Liver (tissue), 9 donors: Measurements from ENCODE around the gene RAPH1. TPM values are rescaled to one million over a fixed set of nuclear protein-coding genes. Genes with fewer than 3 reads are reported as not detected.

Experiments used
- DNase-seq: peaks from one replicate; pipeline ENCODE4 v3.0.0-alpha.2; 2017; ENCODE audit warnings: low spot score
- H3K27ac ChIP-seq, 2 donors: one replicate each; pipeline ENCODE4 v1.7.0; 2013; ENCODE audit warnings: inconsistent platforms in 2 of 2, low read length in 2 of 2, control low read depth in 1 of 2, low read depth in 1 of 2, mild to moderate bottlenecking in 1 of 2
- H3K27me3 ChIP-seq, 4 donors: one replicate each; pipeline versions ENCODE4 v1.6.1 to v1.7.0; 2013; ENCODE audit warnings: low read length in 3 of 4, inconsistent platforms in 1 of 4, mild to moderate bottlenecking in 1 of 4, moderate library complexity in 1 of 4; ENCODE audit not compliant: control insufficient read depth in 4 of 4, insufficient read depth in 4 of 4
- H3K36me3 ChIP-seq, 4 donors: one replicate each; pipeline versions ENCODE4 v1.6.1 to v1.7.0; 2013; ENCODE audit warnings: low read length in 3 of 4, mild to moderate bottlenecking in 3 of 4, low read depth in 1 of 4, moderate library complexity in 1 of 4; ENCODE audit not compliant: control insufficient read depth in 4 of 4, insufficient read depth in 3 of 4
- H3K4me1 ChIP-seq, 4 donors: one replicate each; pipeline versions ENCODE4 v1.6.1 to v1.7.0; 2013; ENCODE audit warnings: low read length in 3 of 4, mild to moderate bottlenecking in 3 of 4, moderate library complexity in 1 of 4; ENCODE audit not compliant: control insufficient read depth in 4 of 4, insufficient read depth in 4 of 4
- H3K4me3 ChIP-seq, 3 donors: one replicate each; pipeline versions ENCODE4 v1.6.1 to v1.7.0; 2013; ENCODE audit warnings: low read length in 3 of 3, control low read depth in 1 of 3, low read depth in 1 of 3, mild to moderate bottlenecking in 1 of 3
- H3K9ac ChIP-seq, 2 donors: one replicate each; pipeline ENCODE4 v1.7.0; 2013; ENCODE audit warnings: low read length in 2 of 2, mild to moderate bottlenecking in 2 of 2, moderate library complexity in 2 of 2, control low read depth in 1 of 2, low read depth in 1 of 2
- H3K9me3 ChIP-seq, 4 donors: one replicate each; pipeline versions ENCODE4 v1.6.1 to v1.7.0; 2013; ENCODE audit warnings: low read length in 3 of 4; ENCODE audit not compliant: control insufficient read depth in 4 of 4
- ATF3 ChIP-seq: IDR thresholded peaks from 2 replicates; pipeline ENCODE4 v1.6.1; 2016; ENCODE audit warnings: antibody characterized with exemption
- EGR1 ChIP-seq, 2 donors: IDR thresholded peaks; 2 replicates each; pipeline ENCODE4 v1.6.1; 2016 to 2018; ENCODE audit warnings: antibody characterized with exemption in 2 of 2, low read depth in 2 of 2
- FOXA1 ChIP-seq: IDR thresholded peaks from 2 replicates; pipeline ENCODE4 v1.6.1; 2016; ENCODE audit warnings: antibody characterized with exemption
- FOXA2 ChIP-seq: IDR thresholded peaks from 2 replicates; pipeline ENCODE4 v1.6.1; 2016; ENCODE audit warnings: antibody characterized with exemption
- GABPA ChIP-seq, 2 donors: IDR thresholded peaks in 1 of 2; conservative IDR thresholded peaks in 1 of 2; 2 replicates each; pipeline ENCODE4 v1.6.1; 2016; ENCODE audit warnings: antibody characterized with exemption in 2 of 2, mild to moderate bottlenecking in 1 of 2, moderate library complexity in 1 of 2
- HNF4G ChIP-seq: IDR thresholded peaks from 2 replicates; pipeline ENCODE4 v1.6.1; 2016; ENCODE audit warnings: antibody characterized with exemption
- MAX ChIP-seq: IDR thresholded peaks from 2 replicates; pipeline ENCODE4 v1.6.1; 2016; ENCODE audit warnings: antibody characterized with exemption
- NR2F2 ChIP-seq: IDR thresholded peaks from 2 replicates; pipeline ENCODE4 v1.6.1; 2016; ENCODE audit warnings: antibody characterized with exemption
- RAD21 ChIP-seq, 2 donors: IDR thresholded peaks; 2 replicates each; pipeline ENCODE4 v1.6.1; 2016; ENCODE audit warnings: antibody characterized with exemption in 2 of 2, mild to moderate bottlenecking in 2 of 2
- SP1 ChIP-seq: IDR thresholded peaks from 2 replicates; pipeline ENCODE4 v1.6.1; 2018; ENCODE audit warnings: antibody characterized with exemption, mild to moderate bottlenecking
- TAF1 ChIP-seq: conservative IDR thresholded peaks from 2 replicates; pipeline ENCODE4 v1.6.1; 2016; ENCODE audit warnings: antibody characterized with exemption, mild to moderate bottlenecking
- ZBTB33 ChIP-seq: IDR thresholded peaks from 2 replicates; pipeline ENCODE4 v1.6.1; 2016; ENCODE audit warnings: antibody characterized with exemption
- WGBS: extraction: QIAGEN DNeasy Blood & Tissue Kit; methylation state at CpG from one replicate; pipeline ENCODE4 v1.1.7; 2013; 5-methylcytosine and 5-hydroxymethylcytosine counted together
- polyA plus RNA-seq, 2 donors: library from polyadenylated mRNA; stranded (reverse) in 1 of 2; unstranded in 1 of 2; fragments of 200-250 nt in 1 of 2; fragments of >200 nt in 1 of 2; fragmentation: Nextera tagmentation in 1 of 2; extraction: Ambion mirVana in 1 of 2; gene quantifications; one replicate each; pipeline versions ENCODE4 v1.2.1 to v1.2.3, GENCODE V29; 2013 to 2015
- total RNA-seq, 2 donors: library from RNA; depleted of rRNA; stranded (reverse); fragments of >200 nt; gene quantifications; one replicate each; pipeline ENCODE4 v1.2.3, GENCODE V29; 2014
- donor health status: healthy.
- donor health status: healthy.
- donor health status: healthy.
- donor health status: healthy.
- donor health status: healthy.

Gene RAPH1
- total and polyA plus RNA-seq, 4 donors = 7.0 to 83.1 (median 19.4) TPM

GRCh38 chr2:203346612-203347011, 188.5 kb downstream of the RAPH1 start:
- TF ChIP-seq HNF4G (no peak), GABPA (IDR thresholded peaks at IDR 0.05 in 1 of 2, conservative IDR thresholded peaks at IDR 0.05 in 1 of 2) (no peak), ATF3 (no peak)

GRCh38 chr2:203344667-203345066, 190.4 kb downstream of the RAPH1 start:
- Histone ChIP-seq H3K27me3 (no peaks in the 10 kb centered on the region), H3K4me1 (no peaks in the 10 kb centered on the region), H3K27ac (no peak overlapping the region), H3K4me3 (no peak overlapping the region), H3K36me3 (peaks cover 0 to 3% (median 0%) of the 10 kb centered on the region in 4 donors), H3K9ac (no peak overlapping the region), H3K9me3 (no peaks in the 10 kb centered on the region)
- DNase-seq = no peak
- TF ChIP-seq ATF3 = no peak
- TF ChIP-seq GABPA (IDR thresholded peaks at IDR 0.05 in 1 of 2, conservative IDR thresholded peaks at IDR 0.05 in 1 of 2) = no peak
- no peak for TF ChIP-seq RAD21 (IDR thresholded peaks at IDR 0.05)
- TF ChIP-seq ZBTB33 = no peak
- TF ChIP-seq NR2F2 = no peak
- TF ChIP-seq SP1 = no peak
- TF ChIP-seq TAF1 = no peak
- no peak for TF ChIP-seq HNF4G
- no peak for TF ChIP-seq FOXA2
- TF ChIP-seq EGR1 (IDR thresholded peaks at IDR 0.05; ENCODE audit: low read depth in 2 of 2) = no peak
- no peak for TF ChIP-seq FOXA1
- TF ChIP-seq MAX = no peak
- WGBS = 98% methylated on average over 12 of the region's 12 CpGs

More at GRCh38 chr2:203346612-203347011, 188.5 kb downstream of the RAPH1 start:
- Histone ChIP-seq H3K27me3 (no peaks in the 10 kb centered on the region), H3K9me3 (no peaks in the 10 kb centered on the region), H3K9ac (no peak overlapping the region), H3K36me3 (peaks cover 0 to 3% (median 0%) of the 10 kb centered on the region in 4 donors), H3K4me1 (no peaks in the 10 kb centered on the region), H3K27ac (no peak overlapping the region), H3K4me3 (no peak overlapping the region)
- 89% methylated on average over 1 of the region's 1 CpG for WGBS
- no peak for DNase-seq

Other genes with a start within 250 kb of the RAPH1 start
- gene ABI2, start 206.9 kb downstream of the RAPH1 start, total RNA-seq = 10 to 100 TPM in 1 of 2 donors, 1 to 10 TPM in 1; 5.4 to 10.5 TPM
- gene ABI2, start 206.9 kb downstream of the RAPH1 start, polyA plus RNA-seq = 1 to 10 TPM; 6.9 to 8.4 TPM
- gene CD28, start 171.3 kb upstream of the RAPH1 start, total RNA-seq = under 1 TPM; 0.50 to 0.93 TPM
- under 1 TPM; 0.08 to 0.17 TPM for gene CD28, start 171.3 kb upstream of the RAPH1 start, polyA plus RNA-seq